ENCODE results near the gene CCNJL. TPM values are rescaled to one million over a fixed set of nuclear protein-coding genes. Genes with fewer than 3 reads are reported as not detected.

The CCNJL gene
- total RNA-seq, 3 donors from 2014 or later, result 8.7 to 32.7 (median 25.0) TPM

- Histone ChIP-seq H3K36me3 (ENCODE audit: low read depth) (no peaks in the 10 kb centered on the region), H3K9me3 (no peaks in the 10 kb centered on the region), H3K4me1 (ENCODE audit: low read depth) (peaks cover 22% of the 10 kb centered on the region), H3K4me3 (no peak overlapping the region)
- TF ChIP-seq, protein P1, sequence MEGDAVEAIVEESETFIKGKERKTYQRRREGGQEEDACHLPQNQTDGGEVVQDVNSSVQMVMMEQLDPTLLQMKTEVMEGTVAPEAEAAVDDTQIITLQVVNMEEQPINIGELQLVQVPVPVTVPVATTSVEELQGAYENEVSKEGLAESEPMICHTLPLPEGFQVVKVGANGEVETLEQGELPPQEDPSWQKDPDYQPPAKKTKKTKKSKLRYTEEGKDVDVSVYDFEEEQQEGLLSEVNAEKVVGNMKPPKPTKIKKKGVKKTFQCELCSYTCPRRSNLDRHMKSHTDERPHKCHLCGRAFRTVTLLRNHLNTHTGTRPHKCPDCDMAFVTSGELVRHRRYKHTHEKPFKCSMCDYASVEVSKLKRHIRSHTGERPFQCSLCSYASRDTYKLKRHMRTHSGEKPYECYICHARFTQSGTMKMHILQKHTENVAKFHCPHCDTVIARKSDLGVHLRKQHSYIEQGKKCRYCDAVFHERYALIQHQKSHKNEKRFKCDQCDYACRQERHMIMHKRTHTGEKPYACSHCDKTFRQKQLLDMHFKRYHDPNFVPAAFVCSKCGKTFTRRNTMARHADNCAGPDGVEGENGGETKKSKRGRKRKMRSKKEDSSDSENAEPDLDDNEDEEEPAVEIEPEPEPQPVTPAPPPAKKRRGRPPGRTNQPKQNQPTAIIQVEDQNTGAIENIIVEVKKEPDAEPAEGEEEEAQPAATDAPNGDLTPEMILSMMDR (IDR thresholded peaks at IDR 0.05), result no peak
- ATAC-seq (no peak), DNase-seq (no peak)
- intact Hi-C loops (cut with DNase I, micrococcal nuclease), result no loop called here
These were observed 22.6 kb downstream of the CCNJL start for GRCh38 chr5:160289721-160290120.

- no peak for ATAC-seq
- no peak for DNase-seq
- peaks cover 26% of the 10 kb centered on the region for H3K4me1 ChIP-seq (ENCODE audit: low read depth)
- intact Hi-C loops (cut with DNase I, micrococcal nuclease), result no loop called here
- H3K4me3 ChIP-seq, result no peak overlapping the region
- no peaks in the 10 kb centered on the region for H3K36me3 ChIP-seq (ENCODE audit: low read depth)
- H3K9me3 ChIP-seq, result no peaks in the 10 kb centered on the region
- TF ChIP-seq, protein P1 (IDR thresholded peaks at IDR 0.05), result no peak
These were observed 23.1 kb downstream of the CCNJL start for GRCh38 chr5:160289356-160289651.

DNA sequence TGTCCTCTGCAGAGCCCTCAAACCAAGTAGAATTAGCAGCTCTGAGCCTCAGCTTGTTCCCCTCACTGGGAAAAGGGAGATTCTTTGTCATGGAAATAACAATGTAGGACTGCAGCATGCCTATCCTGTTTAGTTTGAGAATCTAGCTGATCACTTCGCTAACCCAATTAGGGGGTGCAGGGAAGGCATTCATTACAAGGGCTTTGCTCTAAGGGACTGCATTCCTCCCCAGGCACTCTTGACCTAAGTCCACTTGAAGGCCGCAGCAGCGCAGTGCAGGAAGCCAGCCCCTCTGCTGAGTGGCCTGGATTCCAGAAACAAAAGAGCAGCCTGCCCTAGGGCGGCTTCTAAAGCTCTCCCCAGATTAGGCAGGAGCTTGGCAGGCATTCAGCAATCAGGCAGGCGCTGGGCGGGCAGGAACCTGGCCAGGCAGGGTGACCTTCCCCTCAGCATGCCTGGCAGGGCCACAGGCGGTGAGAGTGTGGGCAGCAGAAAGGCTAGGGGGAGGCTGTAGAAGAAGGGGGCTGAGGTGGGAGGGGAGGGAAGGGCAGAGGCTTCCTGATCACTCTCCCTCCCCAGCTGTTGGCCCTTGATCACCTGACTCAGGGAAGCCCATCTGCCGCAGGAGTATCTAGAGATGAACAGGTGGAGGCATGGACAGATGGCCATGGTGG lies 24.8 kb downstream of the CCNJL start:
- H3K36me3 ChIP-seq (ENCODE audit: low read depth), result no peaks in the 10 kb centered on the region
- no peak overlapping the region for H3K4me3 ChIP-seq
- H3K9me3 ChIP-seq, result no peaks in the 10 kb centered on the region
- peaks cover 27% of the 10 kb centered on the region for H3K4me1 ChIP-seq (ENCODE audit: low read depth)
- TF ChIP-seq, protein P1 (IDR thresholded peaks at IDR 0.05), result no peak
- ATAC-seq (peak; percentile 70), DNase-seq (peak; percentile 67 to 71 (median 70))
- intact Hi-C loops (cut with DNase I, micrococcal nuclease), result no loop called here

GRCh38 chr5:160286947-160287346 lies 25.4 kb downstream of the CCNJL start:
- DNase-seq (no peak), ATAC-seq (no peak)
- TF ChIP-seq, protein P1 (IDR thresholded peaks at IDR 0.05), result no peak
- intact Hi-C loops (cut with DNase I, micrococcal nuclease), result no loop called here
- Histone ChIP-seq H3K9me3 (no peaks in the 10 kb centered on the region), H3K4me1 (ENCODE audit: low read depth) (peaks cover 29% of the 10 kb centered on the region), H3K4me3 (no peak overlapping the region), H3K36me3 (ENCODE audit: low read depth) (no peaks in the 10 kb centered on the region)

- Histone ChIP-seq H3K4me1 (ENCODE audit: low read depth) (peaks cover 38% of the 10 kb centered on the region), H3K36me3 (ENCODE audit: low read depth) (no peaks in the 10 kb centered on the region), H3K4me3 (no peak overlapping the region), H3K9me3 (no peaks in the 10 kb centered on the region)
- ATAC-seq (no peak), DNase-seq (no peak)
- intact Hi-C loops (cut with DNase I, micrococcal nuclease), result no loop called here
- TF ChIP-seq, protein P1 (IDR thresholded peaks at IDR 0.05), result no peak
These were observed 27.0 kb downstream of the CCNJL start for GRCh38 chr5:160285316-160285715.
